Activated naive CD8-positive, alpha-beta T cell treated with anti-CD3 and anti-CD28 coated beads for 36 hours (primary cell): ENCODE measurements around the gene SPEM3. TPM values are rescaled to one million over a fixed set of nuclear protein-coding genes. Genes with fewer than 3 reads are reported as not detected.

Source experiments
- DNase-seq: peaks from one replicate; pipeline ENCODE4 v3.0.0; 2021
- H3K27ac Mint-ChIP-seq: one replicate; pipeline ENCODE4 v1.8.0; 2022; ENCODE audit warnings: mild to moderate bottlenecking, moderate library complexity, mixed read lengths
- H3K27me3 Mint-ChIP-seq: one replicate; pipeline ENCODE4 v1.8.0; 2022; ENCODE audit warnings: mild to moderate bottlenecking, mixed read lengths
- H3K36me3 Mint-ChIP-seq: one replicate; pipeline ENCODE4 v1.8.0; 2021; ENCODE audit warnings: mild to moderate bottlenecking, mixed read lengths
- H3K4me1 Mint-ChIP-seq: one replicate; pipeline ENCODE4 v1.8.0; 2021; ENCODE audit warnings: mixed read lengths
- H3K4me3 Mint-ChIP-seq: one replicate; pipeline ENCODE4 v1.8.0; 2022; ENCODE audit warnings: mild to moderate bottlenecking, moderate library complexity, mixed read lengths
- H3K9me3 Mint-ChIP-seq: one replicate; pipeline ENCODE4 v1.8.0; 2022; ENCODE audit warnings: mixed read lengths
- total RNA-seq, 2 experiments: library from RNA; stranded (reverse); gene quantifications; one replicate each; pipeline ENCODE4 v1.2.3, GENCODE V29; 2021

SPEM3 gene
- not detected for total RNA-seq

DNA sequence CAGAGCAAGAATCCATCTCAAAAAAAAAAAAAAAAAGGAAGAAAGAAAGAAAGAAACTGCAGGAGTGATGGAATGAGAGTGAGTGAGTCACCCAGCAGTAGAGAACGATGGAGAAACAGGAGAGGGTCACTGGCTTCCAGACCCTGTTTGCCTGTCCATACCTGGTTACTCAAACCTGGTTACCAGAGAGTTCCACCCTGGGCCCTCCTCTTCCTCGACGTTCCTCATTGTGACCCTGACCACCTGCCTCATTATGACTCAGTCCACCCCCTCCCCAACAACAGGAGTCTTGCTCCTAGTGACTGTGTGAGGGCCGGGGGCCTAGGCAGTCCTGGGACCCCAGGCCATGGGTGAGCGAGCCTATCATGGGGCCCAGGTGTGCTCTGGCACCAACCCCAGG is at the start of gene SPEM3:
Gene SPEM3, plus strand, starts transcription at position 301 of the 400 bp plus-strand sequence. Its CDS starts 46 bp downstream, at position 347.
- DNase-seq = no peak
- Mint-ChIP-seq H3K27ac (no peak within 1 kb of the TSS), H3K27me3 (no peaks in the 10 kb centered on the region), H3K9me3 (no peaks in the 10 kb centered on the region), H3K4me3 (no peak within 1 kb of the TSS), H3K4me1 (no peaks in the 10 kb centered on the region), H3K36me3 (no peaks in the 10 kb centered on the region)

DNA sequence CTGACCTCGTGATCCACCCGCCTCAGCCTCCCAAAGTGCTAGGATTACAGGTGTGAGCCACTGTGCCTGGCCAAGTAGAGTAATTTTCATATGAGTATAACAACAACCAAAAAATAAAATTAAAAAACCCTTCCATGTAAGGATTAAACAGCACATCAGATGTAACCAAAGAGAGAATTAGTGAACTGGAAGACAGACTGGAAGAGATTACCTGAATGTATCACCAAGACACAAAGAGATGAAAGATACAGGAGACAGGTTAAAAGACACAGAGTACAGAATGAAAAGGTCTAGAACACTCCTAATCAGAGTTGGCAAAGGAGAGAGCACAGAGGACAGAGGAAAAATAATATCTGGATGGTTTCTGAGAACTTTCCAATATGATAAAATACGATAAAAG is 49.5 kb upstream of the SPEM3 start:
- H3K27ac Mint-ChIP-seq = no peak overlapping the region
- H3K4me1 Mint-ChIP-seq = peaks cover 5% of the 10 kb centered on the region

DNA sequence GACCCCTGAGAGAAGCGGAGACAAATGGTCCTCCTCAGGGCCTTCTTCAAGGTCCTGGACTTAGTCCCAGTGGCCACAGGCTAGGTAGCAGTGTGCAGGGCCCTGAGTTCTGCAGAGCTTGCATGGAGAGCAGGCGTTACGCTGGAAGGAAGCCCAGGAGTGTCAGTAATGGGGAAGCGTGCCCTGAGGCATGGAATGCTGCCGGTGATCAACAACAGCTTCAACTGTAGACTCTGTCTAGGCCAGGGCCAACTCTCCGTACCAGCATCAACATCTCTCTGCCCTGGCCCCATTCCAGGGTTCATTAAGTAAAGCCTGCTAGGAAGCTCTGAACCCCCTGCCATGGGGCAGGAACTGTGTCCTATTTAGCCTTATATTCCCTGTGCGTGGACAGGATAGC is 48.3 kb upstream of the SPEM3 start:
- Mint-ChIP-seq H3K27ac (no peak overlapping the region), H3K9me3 (peaks cover 5% of the 10 kb centered on the region), H3K36me3 (peaks cover 8% of the 10 kb centered on the region), H3K27me3 (peaks cover 52% of the 10 kb centered on the region), H3K4me1 (peaks cover 10% of the 10 kb centered on the region), H3K4me3 (no peak overlapping the region)
- DNase-seq = no peak

More for the DNA sequence above, 49.5 kb upstream of the SPEM3 start:
- peaks cover 58% of the 10 kb centered on the region for H3K27me3 Mint-ChIP-seq
- no peak overlapping the region for H3K4me3 Mint-ChIP-seq
- H3K9me3 Mint-ChIP-seq = peaks cover 5% of the 10 kb centered on the region
- no peak for DNase-seq
- H3K36me3 Mint-ChIP-seq = peaks cover 6% of the 10 kb centered on the region

DNA sequence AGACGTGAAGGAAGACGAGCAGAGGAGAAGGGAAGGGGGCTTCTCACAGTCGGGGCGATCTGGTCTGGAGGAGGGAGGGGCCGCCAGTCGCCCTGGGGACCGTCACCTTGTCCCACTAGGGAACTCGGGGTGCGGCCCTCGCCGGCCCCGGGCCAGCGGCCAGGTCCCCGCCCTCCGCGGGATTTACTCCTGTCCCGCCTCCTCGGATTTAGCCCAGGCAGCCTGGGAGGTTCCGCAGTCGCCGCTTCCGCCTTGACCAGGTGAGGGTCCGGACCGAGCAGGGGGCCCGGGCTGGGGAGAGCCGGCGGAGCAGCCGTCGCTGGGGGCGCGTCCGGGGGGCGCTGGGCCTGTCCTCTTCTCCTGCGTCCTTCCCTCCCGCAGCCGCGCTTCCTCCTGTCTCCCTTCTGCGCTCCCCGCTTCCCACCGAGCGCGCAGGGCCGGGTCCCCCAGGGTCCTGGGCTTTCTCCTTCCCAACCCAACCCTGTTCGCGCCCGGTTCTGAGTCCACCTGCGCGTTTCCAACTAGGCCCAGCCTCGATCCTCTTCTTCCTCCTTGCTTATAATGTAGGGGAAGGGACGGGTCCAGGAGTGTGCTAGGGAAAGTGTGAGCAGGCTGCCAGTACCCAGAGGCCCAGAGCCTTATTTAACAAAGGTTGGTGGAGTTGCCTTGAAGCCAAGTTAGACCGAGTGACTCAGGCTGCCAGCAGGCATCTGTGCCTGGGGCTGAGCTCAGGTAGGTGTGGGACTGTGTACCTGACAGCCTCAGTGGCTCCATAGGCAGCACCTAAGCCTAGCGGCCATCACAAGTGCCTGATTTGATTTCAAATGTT is 47.6 kb upstream of the SPEM3 start, which contains the start of gene TNK1:
Gene TNK1, plus strand, starts transcription at position 235 of the 829 bp plus-strand sequence. CDS start 1,838 bp downstream, outside the sequence.
- H3K27me3 Mint-ChIP-seq = peaks cover 52% of the 10 kb centered on the region
- H3K27ac Mint-ChIP-seq = no peak within 1 kb of the TSS
- peaks cover 8% of the 10 kb centered on the region for H3K36me3 Mint-ChIP-seq
- no peak for DNase-seq
- H3K4me3 Mint-ChIP-seq = no peak within 1 kb of the TSS
- H3K9me3 Mint-ChIP-seq = peaks cover 5% of the 10 kb centered on the region
- H3K4me1 Mint-ChIP-seq = peaks cover 10% of the 10 kb centered on the region

DNA sequence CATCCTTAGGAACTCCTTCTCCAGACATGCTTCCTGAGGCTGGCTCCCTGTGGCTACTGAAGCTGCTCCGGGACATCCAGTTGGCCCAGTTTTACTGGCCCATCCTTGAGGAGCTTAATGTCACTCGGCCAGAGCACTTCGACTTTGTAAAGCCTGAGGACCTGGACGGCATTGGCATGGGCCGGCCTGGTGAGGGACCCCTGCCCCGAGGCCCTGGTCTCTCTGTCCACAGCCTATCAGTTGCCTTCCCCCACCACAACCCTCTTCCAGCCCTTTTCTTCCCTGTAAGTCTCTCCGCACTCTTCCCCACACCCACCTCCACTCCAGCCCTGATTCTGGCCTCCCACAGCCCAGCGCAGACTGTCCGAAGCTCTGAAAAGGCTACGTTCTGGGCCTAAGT is 45.8 kb upstream of the SPEM3 start:
- H3K27me3 Mint-ChIP-seq = peaks cover 39% of the 10 kb centered on the region
- H3K36me3 Mint-ChIP-seq = peaks cover 8% of the 10 kb centered on the region
- peaks cover 10% of the 10 kb centered on the region for H3K4me1 Mint-ChIP-seq
- DNase-seq = no peak
- peaks cover 5% of the 10 kb centered on the region for H3K9me3 Mint-ChIP-seq
- no peak overlapping the region for H3K4me3 Mint-ChIP-seq
- no peak overlapping the region for H3K27ac Mint-ChIP-seq

DNA sequence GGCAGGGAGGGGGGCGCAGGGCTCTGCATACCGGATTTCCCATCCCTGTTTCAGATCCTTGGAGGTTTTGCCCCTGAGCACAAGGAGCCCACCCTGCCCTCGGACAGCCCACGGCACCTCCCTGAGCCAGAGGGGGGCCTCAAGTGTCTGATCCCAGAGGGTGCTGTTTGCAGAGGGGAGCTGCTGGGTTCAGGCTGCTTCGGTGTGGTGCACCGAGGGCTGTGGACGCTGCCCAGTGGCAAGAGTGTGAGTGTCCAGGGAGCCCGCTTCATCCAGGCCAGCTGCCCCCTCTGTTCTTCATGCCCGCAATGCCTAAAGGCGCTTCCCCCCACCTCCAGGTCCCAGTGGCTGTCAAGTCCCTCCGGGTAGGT is 45.3 kb upstream of the SPEM3 start:
- H3K4me3 Mint-ChIP-seq = peak overlapping the region; percentile 27

DNA sequence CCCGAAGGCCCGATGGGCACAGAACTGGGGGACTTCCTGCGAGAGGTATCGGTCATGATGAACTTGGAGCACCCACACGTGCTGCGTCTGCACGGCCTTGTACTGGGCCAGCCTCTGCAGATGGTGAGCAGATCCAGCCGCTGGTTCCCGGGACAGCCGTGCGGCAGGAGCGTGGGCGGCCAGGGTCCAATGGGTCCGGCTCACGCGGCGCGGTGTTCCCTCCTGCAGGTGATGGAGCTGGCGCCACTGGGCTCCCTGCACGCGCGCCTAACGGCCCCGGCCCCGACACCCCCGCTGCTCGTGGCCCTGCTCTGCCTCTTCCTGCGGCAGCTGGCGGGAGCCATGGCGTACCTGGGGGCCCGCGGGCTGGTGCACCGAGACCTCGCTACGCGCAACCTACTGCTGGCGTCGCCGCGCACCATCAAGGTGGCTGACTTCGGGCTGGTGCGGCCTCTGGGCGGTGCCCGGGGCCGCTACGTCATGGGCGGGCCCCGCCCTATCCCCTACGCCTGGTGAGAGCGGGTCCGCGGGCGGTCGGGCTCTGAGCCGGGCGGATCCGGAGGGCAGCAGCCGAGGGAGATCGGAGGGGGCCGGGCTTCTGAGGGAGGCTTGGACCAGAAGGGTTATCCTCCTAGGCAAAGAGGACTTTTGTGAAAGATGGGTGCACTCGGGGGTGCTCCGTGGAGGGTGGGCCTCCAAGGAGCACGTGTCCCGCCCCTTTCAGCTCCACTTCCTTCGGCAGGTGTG is 44.7 kb upstream of the SPEM3 start:
- Mint-ChIP-seq H3K27ac (peak overlapping the region; percentile 88), H3K27me3 (peaks cover 35% of the 10 kb centered on the region), H3K4me3 (peak overlapping the region; percentile 83), H3K9me3 (peaks cover 5% of the 10 kb centered on the region), H3K36me3 (peaks cover 10% of the 10 kb centered on the region), H3K4me1 (peaks cover 10% of the 10 kb centered on the region)
- peak; percentile 83 for DNase-seq

More for the DNA sequence above, 45.3 kb upstream of the SPEM3 start:
- no peak for DNase-seq
- H3K4me1 Mint-ChIP-seq = peaks cover 10% of the 10 kb centered on the region
- H3K27ac Mint-ChIP-seq = peak overlapping the region; percentile 40
- H3K27me3 Mint-ChIP-seq = peaks cover 36% of the 10 kb centered on the region
- H3K36me3 Mint-ChIP-seq = peaks cover 8% of the 10 kb centered on the region
- peaks cover 5% of the 10 kb centered on the region for H3K9me3 Mint-ChIP-seq

DNA sequence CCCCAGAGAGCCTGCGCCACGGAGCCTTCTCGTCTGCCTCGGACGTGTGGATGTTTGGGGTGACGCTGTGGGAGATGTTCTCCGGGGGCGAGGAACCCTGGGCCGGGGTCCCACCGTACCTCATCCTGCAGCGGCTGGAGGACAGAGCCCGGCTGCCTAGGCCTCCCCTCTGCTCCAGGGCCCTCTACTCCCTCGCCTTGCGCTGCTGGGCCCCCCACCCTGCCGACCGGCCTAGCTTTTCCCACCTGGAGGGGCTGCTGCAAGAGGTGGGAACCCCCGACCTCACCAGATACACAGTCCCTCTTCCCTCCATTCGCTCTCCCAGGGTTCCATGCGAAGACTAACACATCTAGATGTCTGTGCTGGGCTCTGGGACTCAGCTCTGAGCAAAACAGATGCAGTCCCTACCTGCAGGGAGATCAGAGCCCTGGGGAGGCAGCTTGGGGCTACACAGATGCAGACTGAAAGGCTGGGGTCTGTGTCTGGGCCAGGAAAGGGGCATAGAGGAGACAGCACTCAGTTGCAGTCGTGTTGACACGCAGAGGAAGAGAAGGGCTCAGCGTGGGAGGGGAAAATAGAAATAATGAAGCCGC is 44.1 kb upstream of the SPEM3 start:
- H3K4me1 Mint-ChIP-seq = peaks cover 10% of the 10 kb centered on the region
- H3K9me3 Mint-ChIP-seq = no peaks in the 10 kb centered on the region
- peaks cover 29% of the 10 kb centered on the region for H3K27me3 Mint-ChIP-seq
- no peak for DNase-seq
- peak overlapping the region; percentile 83 for H3K4me3 Mint-ChIP-seq
- H3K27ac Mint-ChIP-seq = peak overlapping the region; percentile 88
- H3K36me3 Mint-ChIP-seq = peaks cover 7% of the 10 kb centered on the region

DNA sequence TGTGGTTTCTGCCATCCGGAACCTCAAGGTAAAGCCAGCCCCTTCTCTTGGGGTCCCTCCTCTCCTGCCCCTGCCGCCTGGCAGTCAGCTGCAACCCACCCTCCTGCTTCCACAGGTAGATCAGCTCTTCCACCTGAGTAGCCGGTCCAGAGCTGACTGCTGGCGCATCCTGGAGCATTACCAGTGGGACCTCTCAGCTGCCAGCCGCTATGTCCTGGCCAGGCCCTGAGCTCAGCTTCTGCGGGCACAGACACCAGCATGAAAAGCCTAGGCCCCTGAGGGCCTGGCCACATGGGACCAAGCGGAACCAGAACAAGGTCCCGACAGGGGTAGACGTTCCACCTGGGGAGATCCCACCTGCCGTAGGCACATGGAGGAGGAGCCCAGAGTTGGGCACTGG is 39.8 kb upstream of the SPEM3 start:
- peaks cover 15% of the 10 kb centered on the region for H3K36me3 Mint-ChIP-seq
- H3K27me3 Mint-ChIP-seq = no peaks in the 10 kb centered on the region
- H3K4me3 Mint-ChIP-seq = no peak overlapping the region
- no peaks in the 10 kb centered on the region for H3K9me3 Mint-ChIP-seq
- no peak for DNase-seq
- H3K27ac Mint-ChIP-seq = no peak overlapping the region
- peaks cover 21% of the 10 kb centered on the region for H3K4me1 Mint-ChIP-seq

DNA sequence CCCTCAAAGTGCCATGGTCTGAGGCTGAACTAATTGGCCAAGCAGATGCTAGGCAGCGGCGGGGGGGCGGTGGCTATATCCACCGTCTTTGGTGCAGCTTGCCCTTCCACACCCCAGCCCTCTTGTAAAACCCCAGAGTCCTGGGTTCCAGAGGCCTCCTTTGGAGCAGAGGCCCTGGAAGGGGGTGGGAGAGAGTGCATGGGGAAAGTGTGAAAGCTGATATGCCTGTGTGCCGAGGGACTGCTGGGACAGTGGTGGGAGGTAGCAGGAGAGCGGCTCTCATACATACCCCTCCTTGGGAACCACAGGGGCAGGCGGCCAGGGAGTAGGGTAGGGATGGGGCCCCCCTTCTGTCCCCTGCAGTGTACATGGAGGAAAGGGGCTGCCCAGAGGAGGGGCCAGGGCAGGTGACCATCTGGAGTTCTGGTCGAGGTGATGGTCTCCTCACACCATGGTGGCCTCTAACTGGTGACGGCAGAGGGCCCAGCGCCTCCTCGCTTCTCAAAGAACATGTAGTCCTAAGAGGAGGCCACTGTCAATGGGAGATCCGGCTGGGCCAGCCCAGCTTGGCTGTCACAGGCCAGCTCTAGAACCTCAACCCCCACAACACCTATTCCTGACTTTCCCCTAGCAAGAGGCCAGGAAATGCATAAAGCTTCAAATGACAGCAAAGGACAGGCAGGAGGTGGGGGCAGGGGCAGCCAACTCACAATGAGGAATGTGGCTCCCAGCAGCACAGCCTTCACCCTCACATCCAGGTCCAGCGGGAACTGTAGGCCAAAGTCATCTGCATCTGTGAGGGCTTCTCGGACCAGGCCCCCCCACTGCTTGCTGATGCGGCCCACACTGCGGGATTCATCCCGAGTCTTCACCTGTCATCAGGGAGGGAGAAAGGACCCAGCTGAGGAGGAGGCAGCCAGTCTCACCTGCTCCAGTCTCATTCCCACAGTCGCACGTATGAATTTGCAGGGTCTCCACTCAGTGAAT is 38.4 kb upstream of the SPEM3 start:
- no peak for DNase-seq
- H3K27ac Mint-ChIP-seq = no peak overlapping the region
- H3K4me3 Mint-ChIP-seq = no peak overlapping the region
- peaks cover 21% of the 10 kb centered on the region for H3K4me1 Mint-ChIP-seq
- H3K9me3 Mint-ChIP-seq = no peaks in the 10 kb centered on the region
- peaks cover 12% of the 10 kb centered on the region for H3K36me3 Mint-ChIP-seq
- H3K27me3 Mint-ChIP-seq = no peaks in the 10 kb centered on the region

DNA sequence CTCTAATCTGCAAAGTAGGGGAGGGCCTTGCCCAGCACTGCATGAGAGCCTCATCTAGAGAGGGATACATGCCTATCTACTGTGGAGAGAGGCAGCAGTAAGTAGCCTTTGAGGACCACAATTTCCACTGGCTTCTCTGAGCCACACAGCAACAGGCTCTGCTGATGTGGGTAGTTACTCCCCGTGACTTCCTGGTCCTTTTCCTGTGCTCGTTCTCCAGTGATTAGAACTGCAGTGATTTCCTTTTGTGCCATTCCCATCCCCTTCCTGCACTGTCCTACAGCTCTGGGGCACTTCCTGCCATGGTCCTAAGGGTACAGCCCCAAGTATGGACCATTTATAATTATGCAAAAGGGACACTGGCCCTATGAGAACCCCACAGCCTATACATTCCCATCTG is 37.4 kb upstream of the SPEM3 start:
- peaks cover 12% of the 10 kb centered on the region for H3K36me3 Mint-ChIP-seq
- no peak overlapping the region for H3K4me3 Mint-ChIP-seq
- H3K9me3 Mint-ChIP-seq = no peaks in the 10 kb centered on the region
- H3K27ac Mint-ChIP-seq = no peak overlapping the region
- no peak for DNase-seq
- H3K27me3 Mint-ChIP-seq = no peaks in the 10 kb centered on the region
- H3K4me1 Mint-ChIP-seq = peaks cover 24% of the 10 kb centered on the region

DNA sequence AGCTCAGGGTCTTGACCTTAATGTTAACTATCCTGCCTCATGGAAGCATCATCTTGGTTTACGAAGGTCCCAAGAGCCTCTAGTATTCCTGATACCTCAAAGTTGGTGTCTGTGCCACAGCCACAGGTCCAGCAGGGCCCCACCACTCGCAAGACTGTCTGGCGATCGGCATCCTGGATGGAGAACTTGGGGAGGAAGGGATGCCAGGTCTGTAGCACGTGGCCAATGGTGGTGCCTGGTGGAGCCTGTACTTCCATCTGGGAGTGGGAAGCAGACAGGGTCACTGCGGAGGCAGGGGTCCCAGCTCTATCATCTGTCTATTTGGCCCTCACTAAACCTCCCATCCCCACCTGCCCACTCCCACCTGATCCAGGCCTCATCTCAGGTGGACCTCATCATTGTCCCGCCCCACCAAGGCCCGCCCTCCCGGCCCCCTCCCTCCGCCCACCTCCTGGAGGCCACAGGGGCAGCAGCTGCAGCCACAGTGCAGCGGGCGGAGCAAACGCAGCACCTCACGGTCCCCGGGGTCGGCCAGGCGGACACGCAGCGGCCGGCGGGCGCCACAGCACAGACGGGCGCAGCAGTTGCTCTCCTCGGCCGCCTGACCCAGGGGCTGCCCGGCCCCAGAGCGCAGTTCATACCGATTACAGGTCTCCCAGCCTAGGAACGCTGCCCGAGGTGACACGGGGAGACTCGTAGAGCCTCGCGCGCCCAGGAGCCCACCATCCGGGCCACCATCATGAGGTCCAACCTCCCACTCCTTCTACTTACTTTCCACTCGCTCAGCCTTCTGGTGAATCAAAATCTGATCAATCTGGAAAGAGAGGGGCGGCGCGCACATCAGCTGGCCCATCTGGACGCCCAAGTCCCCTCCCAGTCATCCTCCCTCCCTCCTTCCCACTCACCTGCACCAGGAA is 35.7 kb upstream of the SPEM3 start:
- no peaks in the 10 kb centered on the region for H3K9me3 Mint-ChIP-seq
- DNase-seq = no peak
- H3K27ac Mint-ChIP-seq = peak overlapping the region; percentile 52
- H3K4me3 Mint-ChIP-seq = peak overlapping the region; percentile 94
- peaks cover 12% of the 10 kb centered on the region for H3K36me3 Mint-ChIP-seq
- peaks cover 24% of the 10 kb centered on the region for H3K4me1 Mint-ChIP-seq
- H3K27me3 Mint-ChIP-seq = no peaks in the 10 kb centered on the region

DNA sequence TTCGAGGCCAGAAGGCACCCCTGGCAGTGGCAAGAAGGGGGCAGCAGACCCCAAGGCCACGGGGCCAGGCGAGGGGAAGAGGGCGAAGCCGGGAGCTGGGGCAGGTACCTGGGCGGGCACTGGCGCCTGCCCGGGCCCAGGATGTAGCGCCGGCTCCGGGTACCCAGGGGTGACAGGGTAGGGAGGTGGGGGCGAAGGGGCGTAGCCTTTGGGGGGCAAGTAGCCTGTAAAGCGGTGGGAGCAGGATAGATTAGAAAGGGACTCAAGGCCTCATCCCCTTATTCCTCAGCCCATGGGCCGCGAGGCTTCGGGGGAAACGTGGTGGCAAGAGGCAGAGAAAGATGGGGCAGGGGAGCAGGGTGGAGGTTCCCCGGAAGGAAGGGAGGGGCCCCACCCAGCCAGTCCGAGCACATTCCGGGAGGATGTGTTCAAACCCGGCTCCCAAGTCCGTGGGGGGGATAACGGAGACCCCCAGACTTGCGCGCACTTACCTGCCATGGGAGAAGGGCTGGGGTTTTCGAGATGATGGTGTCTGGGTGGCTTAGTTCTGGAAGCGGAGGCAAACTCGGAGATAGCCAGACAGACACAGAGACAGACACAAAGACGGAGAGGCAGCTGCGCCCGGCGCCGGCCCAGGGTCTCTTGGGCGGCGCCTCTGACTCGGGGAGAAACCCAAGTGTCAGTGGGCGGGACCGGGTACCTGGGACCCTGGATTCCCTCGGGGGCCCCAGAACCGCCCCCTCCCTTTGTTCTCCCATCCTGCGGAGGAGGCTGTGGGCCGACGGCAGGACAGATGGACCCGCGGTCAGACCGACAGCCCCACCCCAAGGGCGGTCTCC is 34.8 kb upstream of the SPEM3 start:
- H3K36me3 Mint-ChIP-seq = peaks cover 11% of the 10 kb centered on the region
- H3K4me1 Mint-ChIP-seq = peaks cover 24% of the 10 kb centered on the region
- H3K4me3 Mint-ChIP-seq = peak overlapping the region; percentile 94
- no peaks in the 10 kb centered on the region for H3K9me3 Mint-ChIP-seq
- peak overlapping the region; percentile 92 for H3K27ac Mint-ChIP-seq
- peak; percentile 42 for DNase-seq
- no peaks in the 10 kb centered on the region for H3K27me3 Mint-ChIP-seq
